Heart left ventricle (tissue), 16 donors: Measurements from ENCODE around the gene SSR2. TPM values are rescaled to one million over a fixed set of nuclear protein-coding genes. Genes with fewer than 3 reads are reported as not detected.

Source experiments
- ATAC-seq, 4 donors: fragments of 200-7000 bp; cut with Tn5 transposase; one replicate each; pipeline ENCODE4 v1.9.1; 2020 to 2022; ENCODE audit warnings: moderate library complexity in 4 of 4, mild to moderate bottlenecking in 3 of 4, moderate number of reproducible peaks in 1 of 4
- DNase-seq, 5 donors: peaks; one replicate each; pipeline ENCODE4 v3.0.0-alpha.2; 2020
- H3K27ac ChIP-seq, 12 donors: fragments of 200-600 bp; sonication (generic) in 4 of 12; one replicate each; pipeline versions ENCODE4 v1.5.0 to v1.8.0; 2016 to 2022; ENCODE audit warnings: mild to moderate bottlenecking in 2 of 12
- H3K27me3 ChIP-seq, 9 donors: fragments of 200-600 bp; sonication (generic) in 2 of 9; one replicate each; pipeline versions ENCODE4 v1.5.1 to v1.8.0; 2016 to 2022; ENCODE audit warnings: mild to moderate bottlenecking in 3 of 9
- H3K36me3 ChIP-seq, 9 donors: fragments of 200-600 bp; sonication (generic) in 2 of 9; one replicate each; pipeline versions ENCODE4 v1.5.0 to v1.8.0; 2018 to 2022; ENCODE audit warnings: mild to moderate bottlenecking in 2 of 9
- H3K4me1 ChIP-seq, 12 donors: fragments of 200-600 bp; sonication (generic) in 4 of 12; one replicate each; pipeline versions ENCODE4 v1.5.0 to v1.8.0; 2016 to 2022; ENCODE audit warnings: mild to moderate bottlenecking in 3 of 12
- H3K4me3 ChIP-seq, 12 donors: fragments of 200-600 bp; sonication (generic) in 4 of 12; one replicate each; pipeline versions ENCODE4 v1.5.0 to v1.8.0; 2017 to 2022; ENCODE audit warnings: mild to moderate bottlenecking in 9 of 12, moderate library complexity in 4 of 12
- H3K9me3 ChIP-seq, 12 donors: fragments of 200-600 bp; sonication (generic) in 4 of 12; one replicate each; pipeline versions ENCODE4 v1.5.0 to v1.8.0; 2016 to 2022; ENCODE audit warnings: mild to moderate bottlenecking in 1 of 12
- CTCF ChIP-seq, 12 donors: fragments of 200-600 bp; sonication (generic) in 4 of 12; IDR thresholded peaks; one replicate each; pipeline versions ENCODE4 v1.5.0 to v1.8.0; 2018 to 2022; ENCODE audit warnings: antibody characterized with exemption in 12 of 12, mild to moderate bottlenecking in 5 of 12
- POLR2A ChIP-seq, 2 donors: fragments of 450-650 bp; IDR thresholded peaks; one replicate each; pipeline ENCODE4 v1.6.1; 2017; ENCODE audit warnings: antibody characterized with exemption in 2 of 2, mild to moderate bottlenecking in 2 of 2, moderate library complexity in 2 of 2
- WGBS, 4 donors: extraction: QIAGEN DNeasy Blood & Tissue Kit in 2 of 4; methylation state at CpG; one replicate each; pipeline versions ENCODE4 v1.1.5 to v1.1.7; 2013 to 2018; 5-methylcytosine and 5-hydroxymethylcytosine counted together
- intact Hi-C, 10 donors: fragments of 100-400 bp; cut with DNase I; formaldehyde crosslinking; loops; one replicate each; pipeline versions ENCODE4 v1.11.1 to v1.14.2; 2022
- long read RNA-seq, 3 donors: library from polyadenylated mRNA; unstranded; transcript quantifications; one replicate each; pipeline ENCODE4 v2.0.0, GENCODE V29; 2020 to 2021
- polyA plus RNA-seq, 2 donors: library from polyadenylated mRNA; stranded (reverse); fragments of 200-250 nt; gene quantifications; one replicate each; pipeline ENCODE4 v1.2.3, GENCODE V29; 2013
- total RNA-seq, 9 donors: library from RNA; depleted of rRNA in 2 of 9; stranded (reverse); fragments of >200 nt in 2 of 9; fragmentation: NEBNext Ultra II Directional in 3 of 9; extraction: Animal tissue kit (Norgen Biotek cat#: 25700) in 3 of 9; gene quantifications; one replicate each; pipeline versions ENCODE4 v1.1.0 to v1.2.4, GENCODE V29; 2016 to 2023
- donor health status: ischemic (EF 13 %, LVEDD 7.1; RV severe dilation, severe dysfunction).
- donor health status: healthy with polysubstance abuse.
- donor health status: DM: no; HTN: yes; CAD: no.
- donor health status: DM: no; HTN: no; CAD: no.
- donor health status: ischemic (EF 25% LVEDD 6.9; RV normal size, moderate dysfunction).
- donor health status: ischemic (EF 25% LVEDD 5.7; RV mildly dilated, moderate dysfunction).
- donor health status: healthy.
- donor health status: DM: yes; HTN: yes; CAD: no.
- donor health status: ischemic (EF 35%, LVEDD 5.7; RV mildly dilated, moderate dysfunction).
- donor health status: nonischemic (EF 11% LVEDD 7.7; RV severe dilation, severe dysfunction).
- donor health status: DM: yes; HTN: yes; CAD: no.
- donor health status: PGD.
- donor health status: ischemic (EF 29% LVEDD 5.4; RV normal size, mild dysfunction).
- donor health status: nonischemic (EF 23%, LVEDD 6.1; RV moderate dilation, normal function).

The SSR2 gene
- total RNA-seq (100 to 1,000 TPM in 4 of 9 donors, 10 to 100 TPM in 5; 67.7 to 174 (median 81.2) TPM), polyA plus RNA-seq (100 to 1,000 TPM in 1 of 2 donors, 10 to 100 TPM in 1; 63.9 to 282 TPM)
- long read RNA-seq, donor 1, transcript SSR2-201 (6 exons, 1,116 nt), result major isoform, 45 of 53 reads
- long read RNA-seq, donor 1, partial matches to known transcripts, result 6 of 53 reads
- long read RNA-seq, donor 1, other reads (novel, unspliced or antisense), result 1 of 53 reads
- long read RNA-seq, donor 2, transcript SSR2-201 (6 exons, 1,116 nt), result major isoform, 191 of 220 reads
- long read RNA-seq, donor 2, partial matches to known transcripts, result 17 of 220 reads
- long read RNA-seq, donor 2, other reads (novel, unspliced or antisense), result 8 of 220 reads
- long read RNA-seq, donor 3, transcript SSR2-201 (6 exons, 1,116 nt), result major isoform, 41 of 47 reads
- long read RNA-seq, donor 3, partial matches to known transcripts, result 3 of 47 reads
- long read RNA-seq, donor 3, other reads (novel, unspliced or antisense), result 2 of 47 reads

GRCh38 chr1:156020293-156021092 lies at the start of gene SSR2:
Gene SSR2, minus strand, starts transcription at chr1:156020951. Its CDS starts 784 bp downstream, at chr1:156020167.
- WGBS, 4 donors, result 0 to 1% (median 0%) methylated on average over 42 to 45 of the region's 45 CpGs
- H3K4me1 ChIP-seq, result peaks cover 0 to 23% (median 11%) of the 10 kb centered on the region in 12 donors
- intact Hi-C loops, result loop anchor here in 3 of 10 donors (2.0 to 5.0 kb wide), 2 partner anchors 30 to 37 kb away; no protein-coding TSS in a partner anchor
- ATAC-seq (peak; percentile 97 to 99 (median 98)), DNase-seq (peak; percentile 88 to 92 (median 91))
- H3K4me3 ChIP-seq, result peak within 1 kb of the TSS; percentile 59 to 94 (median 81)
- H3K27ac ChIP-seq, result peak within 1 kb of the TSS; percentile 45 to 96 (median 90)
- H3K27me3 ChIP-seq, result no peaks in the 10 kb centered on the region
- H3K36me3 ChIP-seq, result peaks cover 0 to 43% (median 38%) of the 10 kb centered on the region in 9 donors
- no peak for TF ChIP-seq CTCF (IDR thresholded peaks at IDR 0.05)
- TF ChIP-seq POLR2A (IDR thresholded peaks at IDR 0.05), result peak in 1 of 2 donors; percentile 61
- no peaks in the 10 kb centered on the region for H3K9me3 ChIP-seq

- ATAC-seq (peak in 1 of 4 donors; percentile 26), DNase-seq (peak in 1 of 5 donors; percentile 37)
Observed at GRCh38 chr1:156070548-156070947, 49.8 kb upstream of the SSR2 start.

GRCh38 chr1:156069490-156070455 lies 49.0 kb upstream of the SSR2 start:
- H3K36me3 ChIP-seq, result no peaks in the 10 kb centered on the region
- ATAC-seq, result peak in 1 of 4 donors; percentile 16
- peak in 1 of 5 donors; percentile 28 for DNase-seq
- 64 to 80% (median 73%) methylated on average over 3 of the region's 3 CpGs for WGBS, 4 donors
- no peaks in the 10 kb centered on the region for H3K27me3 ChIP-seq
- no peak for TF ChIP-seq CTCF (IDR thresholded peaks at IDR 0.05)
- TF ChIP-seq POLR2A (IDR thresholded peaks at IDR 0.05), result no peak
- peaks cover 0 to 12% (median 0%) of the 10 kb centered on the region in 12 donors for H3K4me1 ChIP-seq
- intact Hi-C loops, result loop anchor here in 1 of 10 donors (5.0 to 10.0 kb wide), 2 partner anchors 42 to 135 kb away; partner anchors contain the start of gene KHDC4
- H3K9me3 ChIP-seq, result no peaks in the 10 kb centered on the region
- no peak overlapping the region for H3K27ac ChIP-seq
- H3K4me3 ChIP-seq, result no peak overlapping the region

More at GRCh38 chr1:156070548-156070947, 49.8 kb upstream of the SSR2 start:
- H3K36me3 ChIP-seq, result no peaks in the 10 kb centered on the region
- intact Hi-C loops, result no loop called here
- no peak overlapping the region for H3K4me3 ChIP-seq
- H3K9me3 ChIP-seq, result no peaks in the 10 kb centered on the region
- peaks cover 0 to 20% (median 5%) of the 10 kb centered on the region in 12 donors for H3K4me1 ChIP-seq
- TF ChIP-seq POLR2A (IDR thresholded peaks at IDR 0.05) (no peak), CTCF (IDR thresholded peaks at IDR 0.05) (no peak)
- 37 to 58% (median 45%) methylated on average over 4 of the region's 4 CpGs for WGBS, 4 donors
- no peak overlapping the region for H3K27ac ChIP-seq
- H3K27me3 ChIP-seq, result no peaks in the 10 kb centered on the region
